AG09309 (cell line): ENCODE results near the gene TMEM120B.
A peak's percentile ranks its signal among the peaks of the same experiment; 100 is the strongest.
"Not testable (repeated sequence)": the region's sequence is repeated elsewhere in the genome, so short reads cannot be mapped to it uniquely, and the experiment has no call there.

ENCODE experiments used
- DNase-seq: peaks from one replicate; pipeline ENCODE4 v3.0.0-alpha.2; 2010; ENCODE audit warnings: low read depth
- H3K4me3 ChIP-seq: 2 replicates; pipeline ENCODE4 v1.5.1; 2011; ENCODE audit warnings: mild to moderate bottlenecking, low read depth, low read length, moderate library complexity; ENCODE audit not compliant: control insufficient read depth
- TF ChIP-seq, protein P1 (sequence below): IDR thresholded peaks from 2 replicates; pipeline ENCODE4 v1.5.1; 2011; ENCODE audit warnings: mild to moderate bottlenecking, low read depth, low read length, inconsistent platforms; ENCODE audit not compliant: insufficient read depth, control insufficient read depth; ENCODE audit errors: missing control alignments

TMEM120B gene

GRCh38 chr12:121712461-121713256, at the start of gene TMEM120B:
Gene TMEM120B (plus strand): TSS chr12:121712752. CDS start chr12:121712896, 144 bp downstream.
- H3K4me3 ChIP-seq, result peak within 1 kb of the TSS; percentile 65
- TF ChIP-seq, protein P1, sequence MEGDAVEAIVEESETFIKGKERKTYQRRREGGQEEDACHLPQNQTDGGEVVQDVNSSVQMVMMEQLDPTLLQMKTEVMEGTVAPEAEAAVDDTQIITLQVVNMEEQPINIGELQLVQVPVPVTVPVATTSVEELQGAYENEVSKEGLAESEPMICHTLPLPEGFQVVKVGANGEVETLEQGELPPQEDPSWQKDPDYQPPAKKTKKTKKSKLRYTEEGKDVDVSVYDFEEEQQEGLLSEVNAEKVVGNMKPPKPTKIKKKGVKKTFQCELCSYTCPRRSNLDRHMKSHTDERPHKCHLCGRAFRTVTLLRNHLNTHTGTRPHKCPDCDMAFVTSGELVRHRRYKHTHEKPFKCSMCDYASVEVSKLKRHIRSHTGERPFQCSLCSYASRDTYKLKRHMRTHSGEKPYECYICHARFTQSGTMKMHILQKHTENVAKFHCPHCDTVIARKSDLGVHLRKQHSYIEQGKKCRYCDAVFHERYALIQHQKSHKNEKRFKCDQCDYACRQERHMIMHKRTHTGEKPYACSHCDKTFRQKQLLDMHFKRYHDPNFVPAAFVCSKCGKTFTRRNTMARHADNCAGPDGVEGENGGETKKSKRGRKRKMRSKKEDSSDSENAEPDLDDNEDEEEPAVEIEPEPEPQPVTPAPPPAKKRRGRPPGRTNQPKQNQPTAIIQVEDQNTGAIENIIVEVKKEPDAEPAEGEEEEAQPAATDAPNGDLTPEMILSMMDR, result no peak
- no peak for DNase-seq

DNA sequence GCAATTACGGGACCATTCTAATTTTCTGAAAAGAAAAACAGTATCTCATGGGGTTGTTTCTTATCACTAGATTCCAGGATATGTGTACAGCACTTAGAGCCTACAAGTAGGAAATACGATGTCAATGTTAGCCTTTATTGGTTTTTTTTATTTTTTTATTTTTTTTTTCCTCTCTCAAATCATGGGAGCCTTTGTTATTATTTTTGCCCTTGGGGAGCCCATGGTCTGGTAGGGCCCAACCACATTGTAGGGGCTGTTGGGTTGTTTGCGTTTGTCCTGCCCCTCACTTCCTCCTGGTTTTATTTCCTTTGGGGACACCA, 49.0 kb upstream of the TMEM120B start:
- H3K4me3 ChIP-seq, result no peak overlapping the region
- TF ChIP-seq, protein P1, result no peak
- DNase-seq, result no peak

DNA sequence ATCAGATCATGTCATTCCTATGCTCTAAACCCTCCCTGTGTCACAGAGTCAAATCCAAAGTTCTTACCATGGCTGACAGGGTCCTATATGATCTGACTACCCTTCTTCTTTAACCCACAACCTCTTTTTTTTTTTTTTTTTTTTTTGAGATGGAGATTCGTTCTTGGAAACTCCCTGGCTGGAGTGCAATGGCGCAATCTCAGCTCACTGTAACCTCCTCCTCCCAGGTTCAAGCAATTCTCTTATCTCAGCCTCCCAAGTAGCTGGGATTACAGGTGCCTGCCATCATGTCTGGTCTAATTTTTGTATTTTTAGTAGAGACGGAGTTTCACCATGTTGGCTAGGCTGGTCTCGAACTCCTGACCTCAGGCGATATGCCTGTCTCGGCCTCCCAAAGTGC, 45.7 kb upstream of the TMEM120B start:
- not testable (repeated sequence) for DNase-seq, H3K4me3 ChIP-seq

DNA sequence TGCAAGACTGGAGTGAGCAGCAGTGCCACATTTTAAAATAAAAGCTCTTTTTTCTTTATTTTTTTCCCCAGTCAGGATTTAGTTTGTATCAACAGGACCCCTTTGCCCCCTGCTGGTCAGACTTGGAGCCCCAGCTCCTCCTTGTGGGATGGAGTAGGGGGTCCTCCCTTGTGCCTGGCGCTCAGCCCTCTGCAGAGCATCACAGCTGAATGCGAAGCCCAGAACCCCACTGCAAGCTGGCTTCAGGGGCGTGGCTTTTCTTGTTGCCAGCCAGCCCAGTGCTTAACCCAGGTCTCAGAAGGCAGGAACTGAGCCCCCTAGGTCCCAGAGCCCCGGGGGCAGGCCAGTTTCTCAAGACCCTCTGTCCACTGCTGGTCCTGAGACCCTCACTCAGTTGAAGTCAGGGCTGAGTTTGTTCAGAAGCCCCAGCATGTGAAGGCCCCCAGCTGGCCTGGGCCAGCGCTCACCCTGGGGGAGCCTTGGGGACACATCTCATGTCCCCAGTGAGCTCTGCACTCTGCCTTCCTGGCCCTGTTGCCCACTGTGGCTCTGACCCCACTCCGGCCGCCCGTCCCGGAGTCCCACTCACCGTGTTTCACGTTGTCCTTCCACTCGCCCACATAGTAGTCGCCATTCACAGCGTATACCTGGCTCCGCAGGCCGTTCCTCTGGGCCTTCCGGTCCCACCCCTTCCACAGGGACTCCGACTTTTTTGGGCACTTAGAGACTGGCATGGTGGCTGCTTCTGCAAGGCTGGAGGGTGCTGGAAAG, 43.6 kb upstream of the TMEM120B start:
- TF ChIP-seq, protein P1, result peak; percentile 61
- no peak overlapping the region for H3K4me3 ChIP-seq
- no peak for DNase-seq

GRCh38 chr12:121669521-121669900, 43.0 kb upstream of the TMEM120B start, which contains the start of gene MORN3:
Gene MORN3 (minus strand): TSS chr12:121669654. CDS start chr12:121669483, 171 bp downstream.
- no peak within 1 kb of the TSS for H3K4me3 ChIP-seq
- no peak for DNase-seq
- TF ChIP-seq, protein P1, result no peak

GRCh38 chr12:121673013-121673511, 39.5 kb upstream of the TMEM120B start:
- DNase-seq, result no peak
- TF ChIP-seq, protein P1, result no peak
- peak overlapping the region; percentile 46 for H3K4me3 ChIP-seq

- TF ChIP-seq, protein P1, result no peak
- no peak overlapping the region for H3K4me3 ChIP-seq
- no peak for DNase-seq
Measured at GRCh38 chr12:121676190-121676589, 36.4 kb upstream of the TMEM120B start.
